H1 (cell line): Measurements from ENCODE around the gene HACD2. TPM values are rescaled to one million over a fixed set of nuclear protein-coding genes. Genes with fewer than 3 reads are reported as not detected.

Experiments used
- CTCF ChIA-PET: fragments of 300-600 bp; sonication (Branson Sonifier 250); formaldehyde crosslinking; loops from one replicate; lab custom pipeline; 2021; ENCODE audit not compliant: partially characterized antibody; lab: Charles Lee
- POLR2A ChIA-PET: fragments of 300-600 bp; sonication (Branson Sonifier 250); formaldehyde crosslinking; loops from one replicate; lab custom pipeline; 2021; ENCODE audit warnings: inconsistent platforms; ENCODE audit not compliant: partially characterized antibody; lab: Charles Lee
- DNase-seq, 2 experiments: peaks; one replicate each; pipeline versions ENCODE4 v3.0.0 to v3.0.0-alpha.2; 2010 to 2022; ENCODE audit warnings: low spot score in 2 of 2, low read depth in 1 of 2, mixed read lengths in 1 of 2
- FAIRE-seq: peaks from 2 replicates; lab custom pipeline; 2011; peaks lifted over from hg19 to GRCh38; lab: Jason Lieb, UNC
- H2AFZ ChIP-seq: 2 replicates; pipeline ENCODE4 v1.8.1; 2012; ENCODE audit warnings: low read length, inconsistent platforms
- H2AK5ac ChIP-seq: 2 replicates; pipeline ENCODE4 v1.6.1; 2013; ENCODE audit warnings: low read depth, low read length
- H2BK120ac ChIP-seq: replicated peaks from 2 replicates; pipeline ENCODE3; 2013; ENCODE audit warnings: low read depth, low read length, inconsistent platforms
- H2BK12ac ChIP-seq: 2 replicates; pipeline ENCODE4 v1.6.1; 2013; ENCODE audit warnings: low read depth, low read length
- H2BK15ac ChIP-seq: 2 replicates; pipeline ENCODE4 v1.6.1; 2013; ENCODE audit warnings: low read length
- H2BK20ac ChIP-seq: 2 replicates; pipeline ENCODE4 v1.6.1; 2013; ENCODE audit warnings: low read length
- H2BK5ac ChIP-seq: 2 replicates; pipeline ENCODE4 v1.6.1; 2013; ENCODE audit warnings: low read depth, low read length
- H3K14ac ChIP-seq: 2 replicates; pipeline ENCODE4 v1.6.1; 2013; ENCODE audit warnings: inconsistent platforms; ENCODE audit not compliant: insufficient read length
- H3K18ac ChIP-seq: 2 replicates; pipeline ENCODE4 v1.6.1; 2013; ENCODE audit warnings: low read length; ENCODE audit errors: extremely low read depth
- H3K23ac ChIP-seq: 2 replicates; pipeline ENCODE4 v1.6.1; 2013; ENCODE audit warnings: inconsistent platforms; ENCODE audit not compliant: insufficient read length
- H3K23me2 ChIP-seq: 2 replicates; pipeline ENCODE4 v1.6.1; 2013; ENCODE audit warnings: low read depth, low read length
- H3K27ac ChIP-seq: 2 replicates; pipeline ENCODE4 v1.6.1; 2011; ENCODE audit warnings: low read depth, low read length, inconsistent platforms
- H3K27me3 ChIP-seq, 4 experiments: replicated peaks in 1 of 4; 1 replicate in 1 of 4; 2 replicates in 3 of 4; pipeline versions ENCODE4 v1.6.1 to v1.8.1; 2011 to 2013; ENCODE audit warnings: low read length in 3 of 4, mild to moderate bottlenecking in 3 of 4, inconsistent platforms in 2 of 4, mixed read lengths in 2 of 4, moderate library complexity in 1 of 4; ENCODE audit not compliant: control insufficient read depth in 3 of 4, insufficient read depth in 3 of 4; ENCODE audit errors: extremely low read depth in 1 of 4
- H3K36me3 ChIP-seq, 4 experiments: 2 replicates each; pipeline versions ENCODE4 v1.6.1 to v1.8.1; 2011 to 2013; ENCODE audit warnings: mild to moderate bottlenecking in 4 of 4, low read length in 3 of 4, moderate library complexity in 2 of 4, control low read depth in 1 of 4, inconsistent platforms in 1 of 4; ENCODE audit not compliant: insufficient read depth in 4 of 4, control insufficient read depth in 2 of 4
- H3K4ac ChIP-seq: replicated peaks from 2 replicates; pipeline ENCODE3; 2013; ENCODE audit warnings: low read length, low read depth, mixed read lengths, inconsistent platforms; ENCODE audit not compliant: insufficient read length
- H3K4me1 ChIP-seq, 4 experiments: replicated peaks in 1 of 4; 1 replicate in 1 of 4; 2 replicates in 3 of 4; pipeline versions ENCODE4 v1.6.1 to v1.8.1; 2011 to 2013; ENCODE audit warnings: low read length in 3 of 4, inconsistent platforms in 2 of 4, mixed read lengths in 1 of 4; ENCODE audit not compliant: insufficient read depth in 4 of 4, control insufficient read depth in 3 of 4
- H3K4me2 ChIP-seq, 2 experiments: 2 replicates each; pipeline versions ENCODE4 v1.6.1 to v1.8.1; 2011 to 2013; ENCODE audit warnings: low read depth in 2 of 2, low read length in 2 of 2, control low read depth in 1 of 2, inconsistent platforms in 1 of 2, mild to moderate bottlenecking in 1 of 2; ENCODE audit not compliant: insufficient read depth in 1 of 2
- H3K4me3 ChIP-seq, 4 experiments: fragments of 200-600, 300-600 bp in 1 of 4; sonication (generic), shearing (Covaris generic), sonication (Bioruptor Twin) in 1 of 4; 2 replicates each; pipeline versions ENCODE4 v1.5.1 to v1.8.1; 2011 to 2016; ENCODE audit warnings: low read length in 4 of 4, low read depth in 3 of 4, control low read depth in 2 of 4, inconsistent platforms in 2 of 4, mild to moderate bottlenecking in 2 of 4, mixed read lengths in 1 of 4, moderate library complexity in 1 of 4; ENCODE audit not compliant: insufficient read depth in 2 of 4; ENCODE audit errors: extremely low read depth in 1 of 4
- H3K56ac ChIP-seq: replicated peaks from 2 replicates; pipeline ENCODE3; 2013; ENCODE audit warnings: low read depth, mild to moderate bottlenecking, mixed read lengths, low read length, inconsistent platforms; ENCODE audit not compliant: insufficient read length
- H3K79me1 ChIP-seq: 2 replicates; pipeline ENCODE4 v1.6.1; 2013; ENCODE audit warnings: low read depth, low read length, control low read depth
- H3K79me2 ChIP-seq, 2 experiments: 2 replicates each; pipeline versions ENCODE4 v1.6.1 to v1.8.1; 2012 to 2013; ENCODE audit warnings: low read length in 2 of 2, mild to moderate bottlenecking in 2 of 2, inconsistent platforms in 1 of 2; ENCODE audit not compliant: insufficient read depth in 2 of 2, control insufficient read depth in 1 of 2
- H3K9ac ChIP-seq, 4 experiments: replicated peaks in 1 of 4; 1 replicate in 1 of 4; 2 replicates in 3 of 4; pipeline versions ENCODE4 v1.6.1 to v1.8.1; 2011 to 2013; ENCODE audit warnings: low read depth in 3 of 4, low read length in 3 of 4, control low read depth in 2 of 4, mild to moderate bottlenecking in 2 of 4, moderate library complexity in 2 of 4, inconsistent platforms in 1 of 4; ENCODE audit errors: extremely low read depth in 1 of 4
- H3K9me3 ChIP-seq, 2 experiments: 2 replicates each; pipeline versions ENCODE4 v1.6.1 to v1.8.1; 2012 to 2013; ENCODE audit warnings: mild to moderate bottlenecking in 2 of 2, moderate library complexity in 2 of 2, control low read depth in 1 of 2, inconsistent platforms in 1 of 2, low read depth in 1 of 2, low read length in 1 of 2, mixed read lengths in 1 of 2; ENCODE audit not compliant: insufficient read depth in 2 of 2
- H4K20me1 ChIP-seq, 2 experiments: replicated peaks in 1 of 2; 2 replicates each; pipeline versions ENCODE3 to v1.8.1; 2011 to 2013; ENCODE audit warnings: inconsistent platforms in 2 of 2, low read length in 2 of 2, mild to moderate bottlenecking in 1 of 2; ENCODE audit not compliant: insufficient read depth in 2 of 2, control insufficient read depth in 1 of 2
- H4K5ac ChIP-seq: 2 replicates; pipeline ENCODE4 v1.6.1; 2013; ENCODE audit warnings: low read length, low read depth, mixed read lengths, inconsistent platforms; ENCODE audit not compliant: insufficient read length
- H4K8ac ChIP-seq: 2 replicates; pipeline ENCODE4 v1.8.0; 2013; ENCODE audit warnings: mild to moderate bottlenecking, moderate library complexity, low read length, inconsistent platforms; ENCODE audit not compliant: insufficient read depth; ENCODE audit errors: extremely low read depth
- H4K91ac ChIP-seq: replicated peaks from 2 replicates; pipeline ENCODE3; 2013; ENCODE audit warnings: low read length, mixed read lengths, inconsistent platforms; ENCODE audit not compliant: insufficient read length
- CHD1 ChIP-seq: IDR thresholded peaks from 2 replicates; pipeline ENCODE4 v1.6.1; 2012; ENCODE audit warnings: low read depth, low read length, improper control_type of control experiment
- CTBP2 ChIP-seq: IDR thresholded peaks from 2 replicates; pipeline ENCODE4 v1.7.0; 2011; ENCODE audit warnings: borderline replicate concordance, mild to moderate bottlenecking, moderate library complexity, mixed read lengths, low read length; ENCODE audit not compliant: insufficient read depth, insufficient read length
- EGR1 ChIP-seq: IDR thresholded peaks from 2 replicates; pipeline ENCODE4 v1.6.1; 2011; ENCODE audit warnings: low read depth, low read length, borderline replicate concordance
- EZH2 ChIP-seq: fragments of 200-600 bp; sonication (generic); IDR thresholded peaks from 2 replicates; pipeline ENCODE4 v1.7.1; 2012; ENCODE audit warnings: low read depth, mild to moderate bottlenecking, moderate library complexity, low read length, inconsistent platforms; ENCODE audit not compliant: severe bottlenecking
- GABPA ChIP-seq: IDR thresholded peaks from 2 replicates; pipeline ENCODE4 v1.6.1; 2011; ENCODE audit warnings: mild to moderate bottlenecking, low read length, moderate library complexity, borderline replicate concordance; ENCODE audit not compliant: insufficient read depth
- NANOG ChIP-seq: IDR thresholded peaks from 2 replicates; pipeline ENCODE4 v1.6.1; 2011; ENCODE audit warnings: low read length, low read depth, mild to moderate bottlenecking, inconsistent platforms; ENCODE audit not compliant: insufficient read depth, poor library complexity, severe bottlenecking
- POLR2A ChIP-seq, 2 experiments: IDR thresholded peaks; 1 replicate in 1 of 2; 2 replicates in 1 of 2; pipeline ENCODE4 v1.6.1; 2011; ENCODE audit warnings: low read depth in 2 of 2, low read length in 2 of 2, mild to moderate bottlenecking in 2 of 2; ENCODE audit errors: control extremely low read depth in 1 of 2
- POLR2AphosphoS5 ChIP-seq: IDR thresholded peaks from 2 replicates; pipeline ENCODE4 v1.6.1; 2011; ENCODE audit warnings: low read depth, low read length
- RBBP5 ChIP-seq: IDR thresholded peaks from 2 replicates; pipeline ENCODE4 v1.7.1; 2012; ENCODE audit warnings: low read depth, mild to moderate bottlenecking, inconsistent platforms, low read length, moderate library complexity, borderline replicate concordance
- SAP30 ChIP-seq: fragments of 300-600 bp; sonication (generic); IDR thresholded peaks from 2 replicates; pipeline ENCODE4 v1.7.1; 2012; ENCODE audit warnings: low read length, moderate library complexity, mild to moderate bottlenecking, inconsistent platforms; ENCODE audit not compliant: insufficient read depth, insufficient replicate concordance
- SIN3A ChIP-seq, 2 experiments: IDR thresholded peaks in 1 of 2; conservative IDR thresholded peaks in 1 of 2; 2 replicates each; pipeline ENCODE4 v1.6.1; 2011 to 2012; ENCODE audit warnings: low read length in 2 of 2, improper control_type of control experiment in 1 of 2, low read depth in 1 of 2, mild to moderate bottlenecking in 1 of 2
- SIX5 ChIP-seq: IDR thresholded peaks from 2 replicates; pipeline ENCODE4 v1.6.1; 2011; ENCODE audit warnings: mild to moderate bottlenecking, low read depth, low read length
- SUZ12 ChIP-seq: fragments of 200-600 bp; sonication (generic); IDR thresholded peaks from 2 replicates; pipeline ENCODE4 v1.6.1; 2012; ENCODE audit warnings: mild to moderate bottlenecking, inconsistent platforms, low read length, moderate library complexity, mixed read lengths
- YY1 ChIP-seq: IDR thresholded peaks from 2 replicates; pipeline ENCODE4 v1.6.1; 2011; ENCODE audit warnings: low read depth, mild to moderate bottlenecking, low read length
- WGBS, 2 experiments: shearing (Covaris generic) in 1 of 2; methylation state at CpG; one replicate each; pipeline versions ENCODE4 v1.1.6 to v1.1.7; 2013 to 2015; ENCODE audit warnings: low lambda C conversion rate in 2 of 2, mixed read lengths in 2 of 2, inconsistent platforms in 1 of 2, low coverage in 1 of 2, missing lambda C conversion rate in 1 of 2; ENCODE audit not compliant: insufficient replicate concordance in 2 of 2, insufficient coverage in 1 of 2, insufficient read length in 1 of 2; ENCODE audit errors: extremely low coverage in 1 of 2, missing lambda C conversion rate in 1 of 2; 5-methylcytosine and 5-hydroxymethylcytosine counted together
- polyA plus RNA-seq, 7 experiments: library from polyadenylated mRNA; depleted of rRNA in 3 of 7; stranded (reverse) in 5 of 7; unstranded in 2 of 7; fragments of >200 nt in 5 of 7; fragments of 200-250 nt in 2 of 7; gene quantifications; 1 replicate in 5 of 7; 2 replicates in 1 of 7; 4 replicates in 1 of 7; pipeline versions ENCODE4 v1.2.1 to v1.2.3, GENCODE V29; 2011 to 2013; ENCODE audit warnings: missing spikeins in 2 of 7, mixed read lengths in 2 of 7
- total RNA-seq: library from RNA; stranded (reverse); fragmentation: NEBNext Ultra II Directional; extraction: Animal tissue kit (Norgen Biotek cat#: 25700); gene quantifications from 2 replicates; pipeline ENCODE4 v1.2.1, GENCODE V29; 2021

The HACD2 gene
- total and polyA plus RNA-seq, 2 of the 8 experiments (the other 6 are each of a cell fraction or from before 2014, with no cell fraction given) = 24.9 to 31.2 TPM

- no peak for DNase-seq
- H3K9ac ChIP-seq = no peak overlapping the region
- WGBS, 2 experiments = 89% methylated on average over 6 of the region's 6 CpGs; no CpG with 5 or more reads in 1 of the 2 experiments
- no peak overlapping the region for H3K27ac ChIP-seq
- no peaks in the 10 kb centered on the region for H3K9me3 ChIP-seq
- H3K4ac ChIP-seq = no peak overlapping the region
- no peak overlapping the region for H3K56ac ChIP-seq
- no peak overlapping the region for H2AFZ ChIP-seq
- no peak overlapping the region for H2BK20ac ChIP-seq
- no peaks in the 10 kb centered on the region for H3K79me1 ChIP-seq
- H3K4me3 ChIP-seq = no peak overlapping the region
- H2AK5ac ChIP-seq = no peak overlapping the region
- H3K23me2 ChIP-seq = no peaks in the 10 kb centered on the region
- no peak for FAIRE-seq
- H4K20me1 ChIP-seq = no peaks in the 10 kb centered on the region
- H3K4me1 ChIP-seq = no peaks in the 10 kb centered on the region
- ChIA-PET POLR2A (interaction anchor here (1.4 kb wide), 1 partner anchor 9 kb away, joined by 6 read pairs; no protein-coding TSS in a partner anchor), CTCF (interaction anchor here (0.9 to 3.3 kb wide), 6 partner anchors 9 to 215 kb away, joined by 3 to 23 read pairs (median 4); no protein-coding TSS in a partner anchor)
- no peak overlapping the region for H4K5ac ChIP-seq
- no peak overlapping the region for H2BK5ac ChIP-seq
- H4K91ac ChIP-seq = no peak overlapping the region
- H3K18ac ChIP-seq = no peak overlapping the region
- no peak overlapping the region for H3K14ac ChIP-seq
- H3K4me2 ChIP-seq = no peak overlapping the region
- H3K23ac ChIP-seq = no peak overlapping the region
- no peaks in the 10 kb centered on the region for H3K27me3 ChIP-seq
- no peak overlapping the region for H4K8ac ChIP-seq
- no peaks in the 10 kb centered on the region for H3K36me3 ChIP-seq
- H2BK15ac ChIP-seq = no peak overlapping the region
- H2BK12ac ChIP-seq = no peak overlapping the region
- H3K79me2 ChIP-seq = no peaks in the 10 kb centered on the region
- no peak overlapping the region for H2BK120ac ChIP-seq
- TF ChIP-seq SIX5 (no peak), RBBP5 (no peak), GABPA (no peak), YY1 (no peak), NANOG (no peak), POLR2AphosphoS5 (no peak), EZH2 (no peak), SAP30 (no peak), SIN3A (conservative IDR thresholded peaks at IDR 0.05 in 1 of 2, IDR thresholded peaks at IDR 0.05 in 1 of 2; ENCODE audit: low read depth in 1 of 2, low read length in 2 of 2) (no peak), CTBP2 (no peak), CHD1 (no peak), SUZ12 (no peak), POLR2A (IDR thresholded peaks at IDR 0.05; ENCODE audit: control extremely low read depth in 1 of 2, low read depth in 2 of 2, low read length in 2 of 2) (no peak), EGR1 (no peak)
Observed at GRCh38 chr3:123543950-123544349, 40.9 kb downstream of the HACD2 start.
